ENCODE data around the gene HCN2.
A peak's percentile ranks its signal among the peaks of the same experiment; 100 is the strongest.

HCN2 gene

DNA sequence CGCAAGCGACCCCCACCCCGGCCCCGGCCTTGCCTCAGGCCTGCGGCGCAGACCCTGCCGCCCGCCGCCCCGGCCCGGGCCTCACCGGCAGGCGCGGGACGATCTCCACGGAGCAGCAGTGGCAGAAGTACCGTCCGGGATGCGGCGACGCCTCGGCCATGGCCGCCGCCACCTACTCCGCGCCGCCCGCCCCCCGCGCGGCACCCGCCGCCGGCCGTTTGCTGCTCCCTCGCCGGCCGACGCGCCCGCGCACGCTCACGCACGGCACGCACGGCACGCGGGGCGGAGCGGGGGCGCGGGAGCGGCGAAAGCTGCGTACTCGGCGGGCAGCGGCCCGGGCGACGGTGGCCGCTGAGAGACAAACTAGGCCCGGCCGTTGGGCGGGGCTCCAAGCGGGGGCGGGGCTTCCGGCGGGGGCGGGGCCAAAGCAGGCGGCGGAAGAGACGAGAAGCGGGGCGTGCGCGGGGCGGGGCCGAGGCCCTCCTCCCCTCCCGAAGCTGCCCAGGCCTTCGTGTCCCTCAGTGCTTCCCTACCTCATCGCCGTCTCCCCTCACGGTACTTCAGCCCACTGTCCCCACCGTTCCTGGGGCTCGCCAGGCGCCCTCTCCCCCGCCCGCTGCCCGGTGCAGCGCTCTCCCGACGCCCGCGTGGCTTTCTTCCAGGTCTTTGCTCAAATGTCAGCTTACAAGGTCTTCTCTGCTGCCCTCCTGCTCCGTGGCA lies 73.4 kb downstream of the HCN2 start, which contains the start of gene RNF126:
Gene RNF126, minus strand, starts transcription at position 253 of the 720 bp plus-strand sequence. Its CDS starts 93 bp downstream, at position 160.
- TF ChIP-seq, protein P1, sequence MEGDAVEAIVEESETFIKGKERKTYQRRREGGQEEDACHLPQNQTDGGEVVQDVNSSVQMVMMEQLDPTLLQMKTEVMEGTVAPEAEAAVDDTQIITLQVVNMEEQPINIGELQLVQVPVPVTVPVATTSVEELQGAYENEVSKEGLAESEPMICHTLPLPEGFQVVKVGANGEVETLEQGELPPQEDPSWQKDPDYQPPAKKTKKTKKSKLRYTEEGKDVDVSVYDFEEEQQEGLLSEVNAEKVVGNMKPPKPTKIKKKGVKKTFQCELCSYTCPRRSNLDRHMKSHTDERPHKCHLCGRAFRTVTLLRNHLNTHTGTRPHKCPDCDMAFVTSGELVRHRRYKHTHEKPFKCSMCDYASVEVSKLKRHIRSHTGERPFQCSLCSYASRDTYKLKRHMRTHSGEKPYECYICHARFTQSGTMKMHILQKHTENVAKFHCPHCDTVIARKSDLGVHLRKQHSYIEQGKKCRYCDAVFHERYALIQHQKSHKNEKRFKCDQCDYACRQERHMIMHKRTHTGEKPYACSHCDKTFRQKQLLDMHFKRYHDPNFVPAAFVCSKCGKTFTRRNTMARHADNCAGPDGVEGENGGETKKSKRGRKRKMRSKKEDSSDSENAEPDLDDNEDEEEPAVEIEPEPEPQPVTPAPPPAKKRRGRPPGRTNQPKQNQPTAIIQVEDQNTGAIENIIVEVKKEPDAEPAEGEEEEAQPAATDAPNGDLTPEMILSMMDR (conservative IDR thresholded peaks at IDR 0.05; ENCODE audit: low read length): no peak
- peak within 1 kb of the TSS; percentile 78 for H3K4me3 ChIP-seq (ENCODE audit: low read length)
- peak; percentile 91 for DNase-seq (ENCODE audit: low read depth)

GRCh38 chr19:663682-664117 lies 74.0 kb downstream of the HCN2 start:
- peak overlapping the region; percentile 67 for H3K4me3 ChIP-seq (ENCODE audit: low read length)
- DNase-seq (ENCODE audit: low read depth): no peak
- TF ChIP-seq, protein P1 (conservative IDR thresholded peaks at IDR 0.05; ENCODE audit: low read length): no peak

DNA sequence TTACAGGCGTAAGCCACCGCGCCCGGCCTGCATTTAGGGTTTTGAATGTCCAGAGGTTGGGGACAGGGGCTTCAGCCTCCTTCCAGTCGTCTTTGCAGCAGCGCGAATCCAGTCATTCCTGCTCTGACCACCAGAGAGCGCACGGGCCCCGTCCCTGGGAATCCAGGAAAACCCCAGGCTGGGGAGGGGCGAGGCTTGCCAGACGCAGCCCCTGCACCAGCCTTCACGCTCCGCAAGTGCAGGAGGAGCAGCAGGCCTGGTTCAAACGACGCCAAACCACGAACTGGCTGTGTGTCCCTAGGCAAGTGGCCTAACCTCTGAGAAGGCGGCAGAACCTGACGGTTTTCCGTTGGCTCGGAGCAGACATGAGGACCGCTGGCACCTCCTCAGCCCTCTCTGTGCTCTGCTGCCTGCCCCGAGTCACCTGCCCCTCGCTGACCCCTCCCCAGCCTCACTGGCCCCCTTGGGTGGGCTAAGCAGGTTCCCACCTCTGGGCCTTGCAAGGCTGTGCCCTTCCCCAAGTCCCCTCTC lies 75.3 kb downstream of the HCN2 start:
- H3K4me3 ChIP-seq (ENCODE audit: low read length): peak overlapping the region; percentile 48
- peak; percentile 62 for DNase-seq (ENCODE audit: low read depth)

More for the DNA sequence above, 75.3 kb downstream of the HCN2 start:
- TF ChIP-seq, protein P1 (conservative IDR thresholded peaks at IDR 0.05; ENCODE audit: low read length): peak; percentile 80

Measured in AG10803 (cell line).